Suprapubic skin (tissue), 4 donors: ENCODE data around the gene CELSR1. TPM values are rescaled to one million over a fixed set of nuclear protein-coding genes. Genes with fewer than 3 reads are reported as not detected.

Source experiments
- DNase-seq, 2 donors: peaks; one replicate each; pipeline ENCODE4 v3.0.0-alpha.2; 2019; ENCODE audit warnings: low spot score in 2 of 2
- H3K27ac ChIP-seq: fragments of 200-600 bp; sonication (generic); one replicate; pipeline ENCODE4 v1.5.1; 2019
- H3K27me3 ChIP-seq: fragments of 200-600 bp; sonication (generic); one replicate; pipeline ENCODE4 v1.5.1; 2019
- H3K36me3 ChIP-seq: fragments of 200-600 bp; sonication (generic); one replicate; pipeline ENCODE4 v1.5.1; 2019
- H3K4me1 ChIP-seq: fragments of 200-600 bp; sonication (generic); one replicate; pipeline ENCODE4 v1.5.1; 2019
- H3K4me3 ChIP-seq: fragments of 200-600 bp; sonication (generic); one replicate; pipeline ENCODE4 v1.5.1; 2019; ENCODE audit warnings: mild to moderate bottlenecking
- H3K9me3 ChIP-seq: fragments of 200-600 bp; sonication (generic); one replicate; pipeline ENCODE4 v1.5.1; 2019
- EP300 ChIP-seq: sonication (generic); formaldehyde crosslinking; IDR thresholded peaks from one replicate; pipeline ENCODE4 v1.6.1; 2017; ENCODE audit warnings: antibody characterized with exemption
- POLR2A ChIP-seq, 2 donors: fragments of 450-650 bp; IDR thresholded peaks; one replicate each; pipeline ENCODE4 v1.6.1; 2017; ENCODE audit warnings: antibody characterized with exemption in 2 of 2, mild to moderate bottlenecking in 2 of 2, moderate library complexity in 2 of 2
- POLR2AphosphoS5 ChIP-seq, 3 donors: sonication (generic); formaldehyde crosslinking; IDR thresholded peaks; one replicate each; pipeline ENCODE4 v1.6.1; 2017; ENCODE audit warnings: antibody characterized with exemption in 3 of 3
- WGBS: methylation state at CpG from one replicate; pipeline ENCODE4 v1.1.5; 2018; 5-methylcytosine and 5-hydroxymethylcytosine counted together
- total RNA-seq, 4 donors: library from RNA; depleted of rRNA; stranded (reverse); fragments of >200 nt; gene quantifications; one replicate each; pipeline ENCODE4 v1.1.0, GENCODE V29; 2016
- TF ChIP-seq, protein P1 (sequence below), 2 donors: fragments of 200-600 bp in 1 of 2; fragments of 450-650 bp in 1 of 2; sonication (generic) in 1 of 2; IDR thresholded peaks; one replicate each; pipeline ENCODE4 v1.5.1; 2016 to 2019; ENCODE audit warnings: antibody characterized with exemption in 2 of 2, mild to moderate bottlenecking in 1 of 2, moderate library complexity in 1 of 2

The CELSR1 gene
- total RNA-seq, 4 donors from 2014 or later: 75.6 to 102 (median 77.5) TPM

DNA sequence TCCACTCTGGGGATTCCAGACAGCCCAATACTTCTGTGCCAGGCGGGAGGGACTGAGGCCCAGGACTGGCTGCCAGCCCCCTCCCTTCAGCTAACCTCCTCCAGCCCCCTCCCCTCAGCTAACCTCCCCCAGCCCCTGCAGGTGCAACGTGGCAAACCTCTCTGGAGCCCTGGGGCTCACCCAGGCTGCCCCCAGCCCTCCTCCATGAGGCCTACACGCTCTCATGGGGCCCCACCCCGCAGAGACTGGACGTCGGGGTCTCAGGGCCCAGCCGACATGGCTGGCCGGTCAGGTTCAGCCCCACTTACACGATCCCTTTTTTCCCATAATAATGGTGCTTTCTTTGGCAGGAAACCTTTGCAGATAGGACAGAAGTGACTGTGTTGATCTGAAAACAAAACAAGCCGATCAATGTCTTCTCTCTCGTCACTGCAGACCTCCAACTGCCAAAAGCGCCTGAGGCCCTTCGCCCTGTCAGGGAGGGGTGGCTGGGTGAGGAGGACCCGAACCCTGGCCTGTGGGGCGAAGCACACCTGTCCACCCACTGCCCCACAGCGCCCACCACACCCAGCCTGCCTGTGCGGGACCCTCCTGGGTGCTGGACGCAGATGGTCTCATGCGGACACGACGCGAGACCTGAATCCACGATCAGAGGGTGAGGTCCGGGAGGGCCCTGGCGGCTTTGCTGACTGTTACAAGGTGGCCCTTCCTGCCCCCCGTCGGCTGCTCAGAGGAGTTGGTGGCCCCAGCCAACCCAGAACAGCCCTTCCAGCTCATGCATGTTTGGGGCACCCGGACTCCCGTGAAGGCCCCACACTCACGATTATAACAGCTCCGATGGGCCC, 168.3 kb downstream of the CELSR1 start:
- Histone ChIP-seq H3K4me1 (peaks cover 12% of the 10 kb centered on the region), H3K9me3 (no peaks in the 10 kb centered on the region), H3K4me3 (no peak overlapping the region), H3K27ac (no peak overlapping the region), H3K36me3 (peaks cover 22% of the 10 kb centered on the region), H3K27me3 (peaks cover 3% of the 10 kb centered on the region)
- WGBS: 89% methylated on average over 25 of the region's 31 CpGs
- DNase-seq: no peak
- TF ChIP-seq EP300 (no peak), POLR2AphosphoS5 (IDR thresholded peaks at IDR 0.05) (no peak), POLR2A (IDR thresholded peaks at IDR 0.05) (no peak)
- TF ChIP-seq, protein P1, sequence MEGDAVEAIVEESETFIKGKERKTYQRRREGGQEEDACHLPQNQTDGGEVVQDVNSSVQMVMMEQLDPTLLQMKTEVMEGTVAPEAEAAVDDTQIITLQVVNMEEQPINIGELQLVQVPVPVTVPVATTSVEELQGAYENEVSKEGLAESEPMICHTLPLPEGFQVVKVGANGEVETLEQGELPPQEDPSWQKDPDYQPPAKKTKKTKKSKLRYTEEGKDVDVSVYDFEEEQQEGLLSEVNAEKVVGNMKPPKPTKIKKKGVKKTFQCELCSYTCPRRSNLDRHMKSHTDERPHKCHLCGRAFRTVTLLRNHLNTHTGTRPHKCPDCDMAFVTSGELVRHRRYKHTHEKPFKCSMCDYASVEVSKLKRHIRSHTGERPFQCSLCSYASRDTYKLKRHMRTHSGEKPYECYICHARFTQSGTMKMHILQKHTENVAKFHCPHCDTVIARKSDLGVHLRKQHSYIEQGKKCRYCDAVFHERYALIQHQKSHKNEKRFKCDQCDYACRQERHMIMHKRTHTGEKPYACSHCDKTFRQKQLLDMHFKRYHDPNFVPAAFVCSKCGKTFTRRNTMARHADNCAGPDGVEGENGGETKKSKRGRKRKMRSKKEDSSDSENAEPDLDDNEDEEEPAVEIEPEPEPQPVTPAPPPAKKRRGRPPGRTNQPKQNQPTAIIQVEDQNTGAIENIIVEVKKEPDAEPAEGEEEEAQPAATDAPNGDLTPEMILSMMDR (IDR thresholded peaks at IDR 0.05): no peak

DNA sequence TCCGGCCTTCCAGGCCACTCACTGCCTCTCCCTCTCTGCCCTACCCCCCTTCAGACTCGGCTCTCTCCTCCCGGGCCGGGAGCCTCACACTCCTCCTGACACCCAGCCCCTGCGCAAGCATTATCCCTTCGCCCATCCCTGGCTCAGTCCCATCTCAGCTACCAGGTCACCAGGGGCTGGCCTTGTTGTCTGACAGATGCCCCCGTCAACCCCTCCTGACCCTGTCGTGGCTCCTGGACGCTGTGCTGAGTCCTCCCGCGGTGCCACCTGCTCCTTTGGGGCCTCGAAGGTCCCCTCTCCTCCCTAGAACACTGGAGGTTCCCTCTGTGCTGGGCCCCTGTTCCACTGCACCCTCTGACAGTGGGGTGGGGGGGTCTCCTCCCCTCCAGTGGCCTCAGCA, 169.0 kb downstream of the CELSR1 start:
- 80% methylated on average over 12 of the region's 12 CpGs for WGBS
- peaks cover 7% of the 10 kb centered on the region for H3K4me1 ChIP-seq
- H3K27ac ChIP-seq: no peak overlapping the region
- H3K36me3 ChIP-seq: peaks cover 22% of the 10 kb centered on the region
- peaks cover 3% of the 10 kb centered on the region for H3K27me3 ChIP-seq
- no peak for DNase-seq
- no peaks in the 10 kb centered on the region for H3K9me3 ChIP-seq
- no peak overlapping the region for H3K4me3 ChIP-seq
- no peak for TF ChIP-seq EP300

DNA sequence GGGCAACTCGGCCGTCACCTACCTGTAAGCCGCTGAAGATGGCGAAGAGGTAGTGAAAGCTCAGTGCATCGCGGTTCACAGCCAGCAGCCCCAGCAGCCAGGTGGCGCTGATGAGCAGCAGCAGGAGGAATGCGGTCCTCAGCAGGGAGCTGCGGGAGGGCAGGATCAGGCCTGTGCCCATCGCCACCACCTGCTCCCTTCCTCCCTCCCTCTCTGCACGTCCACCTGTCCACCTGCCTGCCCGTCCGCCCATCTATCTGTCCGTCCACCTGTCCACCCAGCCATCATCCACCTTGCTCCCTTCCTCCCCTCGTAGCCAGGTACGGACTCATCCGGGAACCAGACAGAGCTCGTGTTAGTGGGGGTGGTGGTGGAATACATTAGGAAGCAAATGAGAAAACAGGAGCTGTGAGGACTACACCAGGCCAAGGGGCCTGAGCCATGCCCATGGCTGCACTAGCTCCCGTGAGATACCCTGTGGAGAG, 169.7 kb downstream of the CELSR1 start:
- Histone ChIP-seq H3K4me3 (no peak overlapping the region), H3K27me3 (peaks cover 3% of the 10 kb centered on the region), H3K4me1 (no peaks in the 10 kb centered on the region), H3K9me3 (no peaks in the 10 kb centered on the region), H3K36me3 (peaks cover 21% of the 10 kb centered on the region), H3K27ac (no peak overlapping the region)
- 38% methylated on average over 14 of the region's 19 CpGs for WGBS
- no peak for DNase-seq
- TF ChIP-seq POLR2AphosphoS5 (IDR thresholded peaks at IDR 0.05): no peak
- TF ChIP-seq, protein P1 (IDR thresholded peaks at IDR 0.05): peak; percentile 55 to 94

DNA sequence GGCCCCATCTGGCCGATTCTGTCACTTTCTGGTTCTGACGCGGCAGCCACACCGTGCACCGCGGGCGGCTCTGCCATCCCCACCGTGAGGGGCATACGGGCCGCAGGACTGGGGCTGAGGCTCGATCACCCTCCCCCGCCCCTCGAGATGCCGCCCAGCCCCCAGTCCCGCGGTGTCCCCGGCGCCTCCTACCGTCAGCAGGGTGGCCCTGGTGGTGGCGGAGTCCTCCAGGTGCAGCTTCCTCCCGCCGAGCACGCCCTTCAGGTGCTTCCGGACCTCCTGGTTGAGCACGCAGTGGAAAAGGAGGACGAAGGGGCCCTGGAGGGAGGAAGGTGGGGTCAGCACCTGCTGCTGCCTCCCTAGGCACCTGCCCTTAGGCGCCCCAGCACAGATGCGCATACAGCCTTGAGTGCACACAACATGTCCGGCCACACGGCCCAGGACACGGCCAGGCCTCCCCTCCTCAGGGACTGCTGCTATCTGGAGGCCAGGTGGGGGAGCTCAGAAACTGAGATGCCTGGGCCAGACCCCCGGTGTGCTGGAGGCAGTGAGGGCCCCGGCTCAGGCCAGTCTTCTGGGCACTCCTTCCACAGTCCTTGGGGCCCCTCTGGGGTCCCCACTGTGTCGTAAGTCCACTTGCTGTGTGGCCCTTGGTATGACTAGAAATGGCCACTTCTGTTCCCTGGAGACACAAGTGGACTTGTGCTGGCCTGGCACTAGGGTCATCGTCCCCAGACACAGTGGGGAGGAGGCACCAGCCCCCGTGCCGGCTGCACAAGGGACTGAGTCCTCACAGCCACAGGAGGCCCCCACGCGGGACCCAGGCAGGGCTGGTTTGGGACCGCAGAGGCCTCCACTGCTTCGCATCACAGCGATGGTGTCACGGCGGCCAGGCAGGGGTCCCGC, 170.4 kb downstream of the CELSR1 start:
- peaks cover 21% of the 10 kb centered on the region for H3K36me3 ChIP-seq
- no peak for DNase-seq
- TF ChIP-seq POLR2AphosphoS5 (IDR thresholded peaks at IDR 0.05) (no peak), POLR2A (IDR thresholded peaks at IDR 0.05) (no peak), EP300 (no peak)
- TF ChIP-seq, protein P1 (IDR thresholded peaks at IDR 0.05): no peak
- no peaks in the 10 kb centered on the region for H3K4me1 ChIP-seq
- no peak overlapping the region for H3K27ac ChIP-seq
- no peak overlapping the region for H3K4me3 ChIP-seq
- no peaks in the 10 kb centered on the region for H3K9me3 ChIP-seq
- H3K27me3 ChIP-seq: peaks cover 3% of the 10 kb centered on the region
- 98% methylated on average over 7 of the region's 45 CpGs for WGBS

GRCh38 chr22:46366327-46366731, 171.1 kb downstream of the CELSR1 start:
- Histone ChIP-seq H3K27ac (no peak overlapping the region), H3K36me3 (peaks cover 23% of the 10 kb centered on the region), H3K4me3 (no peak overlapping the region), H3K4me1 (no peaks in the 10 kb centered on the region), H3K9me3 (no peaks in the 10 kb centered on the region), H3K27me3 (peaks cover 3% of the 10 kb centered on the region)
- 90% methylated on average over 11 of the region's 19 CpGs for WGBS
- TF ChIP-seq, protein P1 (IDR thresholded peaks at IDR 0.05): no peak
- TF ChIP-seq POLR2AphosphoS5 (IDR thresholded peaks at IDR 0.05) (no peak), EP300 (no peak), POLR2A (IDR thresholded peaks at IDR 0.05) (no peak)
- no peak for DNase-seq
